Testis (tissue), 2 donors: Measurements from ENCODE around the gene CLCF1.

Experiments used
- CTCF ChIP-seq, 3 experiments: fragments of 450-650 bp in 2 of 3; fragments of 200-600 bp in 1 of 3; sonication (generic) in 1 of 3; IDR thresholded peaks; one replicate each; pipeline ENCODE4 v1.5.1; 2016 to 2019; ENCODE audit warnings: antibody characterized with exemption in 3 of 3, mild to moderate bottlenecking in 2 of 3, moderate library complexity in 1 of 3
- POLR2A ChIP-seq: fragments of 450-650 bp; IDR thresholded peaks from one replicate; pipeline ENCODE4 v1.6.1; 2017; ENCODE audit warnings: antibody characterized with exemption, mild to moderate bottlenecking, moderate library complexity

- no peak for TF ChIP-seq CTCF (IDR thresholded peaks at IDR 0.05)
- no peak for TF ChIP-seq POLR2A
Observed at GRCh38 chr11:67347964-67348749, 25.2 kb downstream of the CLCF1 start.
